LNCAP (cell line): ENCODE data around the gene SLC25A26.

Source experiments
- TF ChIP-seq, protein P1 (sequence below): fragments of 450-650 bp; IDR thresholded peaks from 2 replicates; pipeline ENCODE4 v1.5.1; 2017; ENCODE audit warnings: mild to moderate bottlenecking

Gene SLC25A26

GRCh38 chr3:66227915-66228314, 7.1 kb downstream of the SLC25A26 start:
- TF ChIP-seq, protein P1, sequence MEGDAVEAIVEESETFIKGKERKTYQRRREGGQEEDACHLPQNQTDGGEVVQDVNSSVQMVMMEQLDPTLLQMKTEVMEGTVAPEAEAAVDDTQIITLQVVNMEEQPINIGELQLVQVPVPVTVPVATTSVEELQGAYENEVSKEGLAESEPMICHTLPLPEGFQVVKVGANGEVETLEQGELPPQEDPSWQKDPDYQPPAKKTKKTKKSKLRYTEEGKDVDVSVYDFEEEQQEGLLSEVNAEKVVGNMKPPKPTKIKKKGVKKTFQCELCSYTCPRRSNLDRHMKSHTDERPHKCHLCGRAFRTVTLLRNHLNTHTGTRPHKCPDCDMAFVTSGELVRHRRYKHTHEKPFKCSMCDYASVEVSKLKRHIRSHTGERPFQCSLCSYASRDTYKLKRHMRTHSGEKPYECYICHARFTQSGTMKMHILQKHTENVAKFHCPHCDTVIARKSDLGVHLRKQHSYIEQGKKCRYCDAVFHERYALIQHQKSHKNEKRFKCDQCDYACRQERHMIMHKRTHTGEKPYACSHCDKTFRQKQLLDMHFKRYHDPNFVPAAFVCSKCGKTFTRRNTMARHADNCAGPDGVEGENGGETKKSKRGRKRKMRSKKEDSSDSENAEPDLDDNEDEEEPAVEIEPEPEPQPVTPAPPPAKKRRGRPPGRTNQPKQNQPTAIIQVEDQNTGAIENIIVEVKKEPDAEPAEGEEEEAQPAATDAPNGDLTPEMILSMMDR, result no peak

DNA sequence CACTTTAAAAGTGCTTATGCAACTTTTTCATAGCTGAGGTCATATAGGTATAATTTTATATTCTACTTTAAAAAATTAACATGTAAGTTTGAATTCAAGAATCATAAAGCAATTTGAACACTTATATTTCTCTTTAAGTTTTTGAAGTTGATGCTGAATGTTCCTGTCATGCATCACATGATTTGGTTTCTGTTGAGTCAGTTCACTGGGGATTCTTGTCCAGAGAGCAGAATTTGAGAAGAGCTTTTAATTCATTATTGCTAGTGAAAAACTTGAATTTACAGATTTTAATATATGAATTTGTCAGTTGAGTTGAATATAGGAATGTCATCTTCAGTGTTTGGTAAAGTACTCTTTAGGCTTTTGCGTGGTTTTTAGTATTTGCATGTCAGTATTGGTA, 7.9 kb downstream of the SLC25A26 start:
- TF ChIP-seq, protein P1, result no peak

- TF ChIP-seq, protein P1, result no peak
Observed at GRCh38 chr3:66229931-66230330, 9.1 kb downstream of the SLC25A26 start.

DNA sequence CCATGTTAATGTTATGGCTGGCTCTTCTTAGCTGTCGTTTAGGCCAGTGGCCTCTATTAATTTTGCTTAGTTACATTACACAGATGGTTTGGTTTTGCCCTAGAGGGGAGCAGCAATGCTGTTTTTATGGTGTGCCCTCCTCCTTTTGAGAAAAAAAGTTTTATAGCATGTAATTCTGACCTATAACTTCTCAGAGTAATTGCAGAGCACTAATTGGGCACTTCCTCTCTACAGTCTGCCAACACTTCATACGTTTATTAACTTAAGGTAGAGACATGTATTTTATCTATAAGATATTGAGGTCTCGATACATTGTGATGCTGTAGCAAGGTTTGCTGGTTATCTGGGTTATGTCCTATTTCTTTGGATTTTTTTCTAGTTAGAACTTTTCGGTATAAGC, 12.2 kb downstream of the SLC25A26 start:
- TF ChIP-seq, protein P1, result no peak

DNA sequence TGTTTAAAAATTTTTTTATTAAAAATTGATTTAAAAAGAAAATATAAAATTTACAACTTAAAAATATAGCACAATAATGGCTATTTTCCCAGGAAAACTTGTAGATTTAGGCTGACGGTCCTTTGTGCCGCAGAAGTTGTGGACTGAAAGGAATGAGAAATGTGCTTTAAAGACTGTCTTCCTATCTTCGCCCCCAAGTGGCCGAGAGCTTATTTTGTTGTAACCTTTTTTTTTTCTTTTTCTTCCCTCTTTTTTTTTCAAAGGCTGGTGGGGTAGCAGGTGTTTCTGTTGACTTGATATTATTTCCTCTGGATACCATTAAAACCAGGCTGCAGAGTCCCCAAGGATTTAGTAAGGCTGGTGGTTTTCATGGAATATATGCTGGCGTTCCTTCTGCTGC, 15.5 kb downstream of the SLC25A26 start:
- TF ChIP-seq, protein P1, result 0 out of 2 replicates have a peak, but pooled peaks have one; percentile 20

DNA sequence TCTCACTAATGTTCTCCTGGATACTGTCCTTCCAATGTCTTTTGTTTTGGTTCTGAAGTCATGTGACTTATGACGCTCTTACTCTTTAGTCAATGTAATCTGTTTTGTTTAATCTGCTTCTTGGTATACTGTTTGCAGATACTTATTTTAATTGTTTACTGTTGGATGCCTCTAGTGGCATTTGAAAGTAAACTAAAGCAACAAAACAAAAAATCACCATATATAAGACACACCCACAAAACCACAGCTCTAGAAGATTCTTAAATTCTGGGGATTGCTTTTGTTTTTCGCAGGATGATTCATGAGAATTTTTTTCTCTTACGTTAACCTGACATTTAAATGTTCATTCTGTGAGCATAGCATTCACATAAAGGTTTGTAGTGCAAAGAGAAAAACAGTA, 16.8 kb downstream of the SLC25A26 start:
- TF ChIP-seq, protein P1, result no peak; the same call in 1 of the 2 replicates

DNA sequence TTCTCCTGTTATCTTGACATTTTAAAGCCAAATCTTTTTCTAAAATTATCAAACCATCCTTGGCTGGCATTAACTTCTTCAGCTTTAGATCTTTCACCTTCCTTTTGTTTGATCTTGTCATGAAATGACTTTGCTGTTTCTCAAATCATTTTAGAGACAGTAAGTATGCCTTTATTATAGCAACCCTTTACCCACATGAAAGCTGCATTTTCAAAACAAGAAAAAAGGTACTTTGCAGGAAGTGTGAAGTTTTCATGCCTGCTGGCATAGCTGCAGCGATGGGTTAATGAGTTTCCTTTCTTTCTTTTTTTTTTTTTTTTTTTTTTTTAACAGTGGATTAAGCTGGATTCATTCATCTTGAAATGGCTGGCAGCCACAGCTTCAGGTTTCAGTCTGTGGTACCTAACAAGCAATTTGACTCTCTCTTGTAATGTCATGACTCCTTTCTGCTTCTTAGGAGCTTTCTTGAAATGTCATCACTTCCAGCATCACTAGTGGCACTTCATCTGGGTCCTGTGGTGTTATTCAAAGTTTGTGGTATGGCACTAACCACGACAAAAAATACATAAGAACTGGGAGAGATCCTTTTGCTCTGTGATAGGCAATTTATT, 18.8 kb downstream of the SLC25A26 start:
- TF ChIP-seq, protein P1, result no peak

DNA sequence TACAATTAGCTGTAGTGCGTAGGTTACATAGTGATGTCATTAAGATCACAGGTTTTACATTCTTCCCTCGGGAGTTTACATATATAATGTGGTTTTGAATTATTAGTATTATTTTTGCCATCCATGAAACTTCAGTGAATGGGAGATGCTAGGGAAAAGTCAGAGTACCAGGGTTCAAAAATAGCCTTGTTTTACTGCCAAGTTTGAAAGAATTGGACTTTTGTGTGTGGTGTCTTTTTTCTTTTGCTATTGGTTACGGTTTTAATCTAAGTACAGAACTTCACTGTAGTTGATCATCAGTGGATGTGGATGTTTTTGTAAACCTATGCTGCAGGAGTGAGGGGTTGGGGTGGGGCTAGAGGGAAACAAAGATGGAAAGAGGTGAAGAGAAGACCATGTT, 20.7 kb downstream of the SLC25A26 start:
- TF ChIP-seq, protein P1, result no peak
